Ramos (cell line): Measurements from ENCODE around the gene ATP5F1D.

ENCODE experiments used
- in situ Hi-C: fragments of 300-500 bp; cut with MboI; formaldehyde crosslinking; loops from one replicate; pipeline ENCODE4 v1.14.3; 2022; ENCODE audit warnings: low sequenced_read_pairs; ENCODE audit not compliant: unreplicated experiment

Gene ATP5F1D

GRCh38 chr19:1278713-1279660, 37.4 kb downstream of the ATP5F1D start:
- in situ Hi-C loops: no loop called here

- in situ Hi-C loops: no loop called here
Measured at GRCh38 chr19:1279782-1280341, 38.3 kb downstream of the ATP5F1D start.

- in situ Hi-C loops: no loop called here
Measured at GRCh38 chr19:1280636-1281568, 39.4 kb downstream of the ATP5F1D start.

GRCh38 chr19:1281569-1282287, 40.2 kb downstream of the ATP5F1D start:
- in situ Hi-C loops: no loop called here

- in situ Hi-C loops: no loop called here
Measured at GRCh38 chr19:1282588-1283206, 41.1 kb downstream of the ATP5F1D start.

GRCh38 chr19:1283207-1283916, 41.8 kb downstream of the ATP5F1D start:
- in situ Hi-C loops: no loop called here

- in situ Hi-C loops: no loop called here
Measured at GRCh38 chr19:1283917-1284292, 42.4 kb downstream of the ATP5F1D start.

GRCh38 chr19:1284293-1284978, 42.9 kb downstream of the ATP5F1D start:
- in situ Hi-C loops: no loop called here

- in situ Hi-C loops: no loop called here
Measured at GRCh38 chr19:1284979-1285736, 43.6 kb downstream of the ATP5F1D start.

- in situ Hi-C loops: no loop called here
Measured at GRCh38 chr19:1285737-1286360, 44.3 kb downstream of the ATP5F1D start, which contains the start of gene EFNA2. Gene EFNA2, plus strand, starts transcription at chr19:1285873. Its CDS starts 296 bp downstream, at chr19:1286169.

- in situ Hi-C loops: no loop called here
Measured at GRCh38 chr19:1286487-1287353, 45.2 kb downstream of the ATP5F1D start.

GRCh38 chr19:1287354-1288225, 46.0 kb downstream of the ATP5F1D start:
- in situ Hi-C loops: no loop called here

GRCh38 chr19:1288226-1288612, 46.7 kb downstream of the ATP5F1D start:
- in situ Hi-C loops: no loop called here

- in situ Hi-C loops: no loop called here
Measured at GRCh38 chr19:1288833-1289685, 47.5 kb downstream of the ATP5F1D start.

- in situ Hi-C loops: no loop called here
Measured at GRCh38 chr19:1289686-1290025, 48.1 kb downstream of the ATP5F1D start.
